ENCODE data around the gene OR2G6. TPM values are rescaled to one million over a fixed set of nuclear protein-coding genes. Genes with fewer than 3 reads are reported as not detected.
A peak's percentile ranks its signal among the peaks of the same experiment; 100 is the strongest.
"Not testable (repeated sequence)": the region's sequence is repeated elsewhere in the genome, so short reads cannot be mapped to it uniquely, and the experiment has no call there.

The OR2G6 gene
- total RNA-seq = not detected

DNA sequence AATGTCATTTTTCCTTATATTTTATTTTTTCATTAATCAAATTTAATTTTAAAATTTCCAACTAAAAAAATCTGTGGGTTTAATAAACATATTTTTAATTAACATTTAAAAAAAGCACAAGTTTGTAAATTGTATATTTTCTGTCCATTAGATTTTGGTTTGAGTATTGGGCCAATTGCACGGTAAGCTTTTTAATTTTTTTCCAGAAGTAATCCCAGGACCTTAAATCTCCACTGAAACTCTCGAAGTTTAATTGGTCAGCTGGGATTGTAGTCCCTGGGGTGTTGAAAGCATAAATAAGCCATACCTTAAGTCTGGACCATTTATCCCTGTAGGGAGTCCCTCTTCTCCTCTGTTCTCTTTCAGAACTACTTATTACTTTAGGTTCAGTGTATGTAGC, at the start of gene OR2G6:
TSS of gene OR2G6 (plus strand) at position 301 of the 400 bp plus-strand sequence. CDS start 13,574 bp downstream, outside the sequence.
- not testable (repeated sequence) for DNase-seq (ENCODE audit: low spot score in 2 of 2); H3K9me3 Mint-ChIP-seq; H3K27ac Mint-ChIP-seq; ATAC-seq; H3K36me3 Mint-ChIP-seq

GRCh38 chr1:248459117-248459516, 48.8 kb upstream of the OR2G6 start:
- not testable (repeated sequence) for DNase-seq (ENCODE audit: low spot score in 2 of 2)

DNA sequence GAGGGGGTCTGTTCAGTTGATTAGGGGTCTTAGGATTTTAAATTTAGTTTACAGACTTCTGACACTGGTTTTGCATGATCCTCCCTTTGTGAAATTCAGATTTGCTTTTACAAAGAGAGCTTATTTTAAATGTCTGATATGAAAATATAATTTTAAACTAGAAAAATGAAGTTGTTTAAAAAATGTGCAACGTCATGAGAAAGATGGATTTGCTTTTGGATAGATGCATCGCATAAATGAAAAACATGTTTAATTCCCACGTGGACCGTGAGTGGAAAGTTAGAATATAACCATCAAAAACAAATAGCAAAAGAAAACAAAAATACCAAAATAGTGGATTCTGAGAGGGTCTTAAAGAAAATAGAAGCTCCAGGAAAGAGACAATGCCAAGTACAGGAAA, 36.7 kb upstream of the OR2G6 start:
- DNase-seq (ENCODE audit: low spot score in 2 of 2) (no peak), ATAC-seq (no peak)
- Mint-ChIP-seq H3K36me3 (peaks cover 0 to 17% of the 10 kb centered on the region in 2 donors), H3K9me3 (peaks cover 8 to 11% of the 10 kb centered on the region in 2 donors), H3K27ac (no peak overlapping the region)

More at GRCh38 chr1:248459117-248459516, 48.8 kb upstream of the OR2G6 start:
- Mint-ChIP-seq H3K9me3 (peaks cover 7 to 13% of the 10 kb centered on the region in 2 donors), H3K36me3 (peaks cover 7 to 18% of the 10 kb centered on the region in 2 donors)
- ATAC-seq, H3K27ac Mint-ChIP-seq: not testable (repeated sequence)

GRCh38 chr1:248472111-248472510, 35.8 kb upstream of the OR2G6 start:
- not testable (repeated sequence) for ATAC-seq; H3K27ac Mint-ChIP-seq; H3K9me3 Mint-ChIP-seq; DNase-seq (ENCODE audit: low spot score in 2 of 2)
- H3K36me3 Mint-ChIP-seq = peaks cover 0 to 17% of the 10 kb centered on the region in 2 donors

- H3K9me3 Mint-ChIP-seq; DNase-seq (ENCODE audit: low spot score in 2 of 2): not testable (repeated sequence)
- peak within 1 kb of the TSS in 1 of 2 donors; percentile 24 for H3K27ac Mint-ChIP-seq
Observed at GRCh38 chr1:248473051-248473450, 34.8 kb upstream of the OR2G6 start, which contains the start of gene OR2T3. OR2T3 (plus strand) TSS chr1:248473351; CDS start chr1:248473351, 0 bp downstream.

GRCh38 chr1:248475660-248476059, 32.2 kb upstream of the OR2G6 start:
- DNase-seq (ENCODE audit: low spot score in 2 of 2) = not testable (repeated sequence)

More at GRCh38 chr1:248473051-248473450, 34.8 kb upstream of the OR2G6 start, which contains the start of gene OR2T3:
- H3K36me3 Mint-ChIP-seq, ATAC-seq: not testable (repeated sequence)

GRCh38 chr1:248481686-248482579, 25.9 kb upstream of the OR2G6 start:
- H3K27ac Mint-ChIP-seq = peak overlapping the region; percentile 47 to 85
- not testable (repeated sequence) for H3K9me3 Mint-ChIP-seq, H3K36me3 Mint-ChIP-seq
- ATAC-seq (peak; percentile 85 to 92), DNase-seq (ENCODE audit: low spot score in 2 of 2) (peak in 1 of 2 donors; percentile 26)

More at GRCh38 chr1:248475660-248476059, 32.2 kb upstream of the OR2G6 start:
- H3K36me3 Mint-ChIP-seq, H3K9me3 Mint-ChIP-seq, ATAC-seq, H3K27ac Mint-ChIP-seq: not testable (repeated sequence)

- not testable (repeated sequence) for DNase-seq (ENCODE audit: low spot score in 2 of 2); H3K27ac Mint-ChIP-seq; H3K9me3 Mint-ChIP-seq; H3K36me3 Mint-ChIP-seq; ATAC-seq
Observed at GRCh38 chr1:248488289-248488688, 19.6 kb upstream of the OR2G6 start, which contains the start of gene OR2T5. OR2T5 (plus strand) TSS chr1:248488589; CDS start chr1:248488589, 0 bp downstream.

DNA sequence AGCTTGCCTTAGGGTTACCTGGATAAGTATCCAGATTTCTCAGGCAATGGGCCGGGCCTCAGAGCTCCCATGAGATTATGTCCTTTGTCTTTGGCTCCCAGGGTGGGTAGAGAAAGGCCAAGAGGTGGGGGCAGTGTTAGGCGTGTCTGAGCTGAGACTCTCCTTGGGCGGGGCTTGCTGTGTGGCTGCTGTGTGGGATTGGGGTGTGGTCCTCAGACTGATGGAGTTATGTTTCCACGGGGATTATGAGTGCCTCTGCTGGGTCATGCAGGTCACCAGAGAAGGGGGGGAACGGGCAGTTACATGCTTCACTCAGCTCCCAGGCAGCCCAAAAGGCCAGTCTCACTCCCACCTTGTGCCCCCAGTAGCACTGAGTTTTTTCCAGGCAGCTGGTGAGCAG, 11.2 kb upstream of the OR2G6 start:
- H3K9me3 Mint-ChIP-seq; DNase-seq (ENCODE audit: low spot score in 2 of 2); ATAC-seq; H3K36me3 Mint-ChIP-seq; H3K27ac Mint-ChIP-seq: not testable (repeated sequence)

DNA sequence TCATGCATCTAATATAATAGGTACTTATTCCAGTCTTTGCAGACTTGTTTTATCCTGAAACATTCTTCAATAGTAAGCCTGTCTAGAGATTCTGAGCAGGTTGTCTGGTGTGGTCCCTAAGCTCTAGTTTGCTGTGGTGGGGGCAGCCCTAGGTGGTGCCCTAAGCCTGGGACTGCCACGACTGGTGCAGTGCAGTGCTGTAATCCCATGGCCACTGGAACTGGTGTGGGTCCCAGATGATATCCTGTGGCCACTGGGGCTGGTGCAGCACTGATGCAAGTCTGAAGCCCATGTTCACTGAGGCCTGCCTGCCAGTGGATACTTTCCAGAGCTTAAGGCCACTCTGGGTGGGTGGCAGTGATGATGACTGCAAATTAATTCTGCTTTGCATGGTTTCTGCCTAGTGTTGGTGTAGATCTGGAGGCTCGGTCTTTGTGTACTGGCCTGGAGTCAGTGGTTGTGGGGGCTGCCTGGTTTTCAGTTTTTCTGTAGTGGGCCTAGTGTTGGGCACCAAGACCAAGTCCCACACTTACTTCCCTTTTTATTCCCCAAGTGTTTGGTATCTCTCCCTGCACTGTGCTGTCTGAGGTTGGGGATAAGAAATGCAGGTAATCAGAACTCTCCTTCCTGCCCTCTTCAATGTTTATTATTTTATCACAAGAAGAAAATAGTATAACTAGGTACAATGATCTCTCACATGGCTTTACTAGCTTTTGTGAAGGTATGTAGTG, 7.4 kb upstream of the OR2G6 start:
- H3K36me3 Mint-ChIP-seq; ATAC-seq; H3K9me3 Mint-ChIP-seq; H3K27ac Mint-ChIP-seq; DNase-seq (ENCODE audit: low spot score in 2 of 2): not testable (repeated sequence)

DNA sequence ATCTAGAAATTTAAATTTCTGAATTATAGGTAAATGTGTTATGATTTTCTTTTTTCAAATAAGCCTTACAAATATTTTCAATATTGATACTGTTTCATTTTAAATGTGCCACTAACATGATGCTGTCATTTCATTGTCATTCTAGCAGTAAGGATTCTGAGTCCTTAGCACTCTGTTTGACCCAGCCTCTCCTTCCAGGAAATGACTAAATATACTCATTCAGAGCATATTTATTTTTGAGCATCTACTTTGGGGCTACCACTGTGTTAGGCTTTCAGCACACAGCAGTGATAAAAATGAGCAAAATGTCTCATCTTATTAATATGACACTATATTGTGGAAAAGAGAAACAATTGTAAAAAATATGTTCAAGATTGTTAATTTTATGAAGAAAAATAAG, 2.3 kb downstream of the OR2G6 start:
- not testable (repeated sequence) for H3K36me3 Mint-ChIP-seq; H3K27ac Mint-ChIP-seq; ATAC-seq; DNase-seq (ENCODE audit: low spot score in 2 of 2); H3K9me3 Mint-ChIP-seq

DNA sequence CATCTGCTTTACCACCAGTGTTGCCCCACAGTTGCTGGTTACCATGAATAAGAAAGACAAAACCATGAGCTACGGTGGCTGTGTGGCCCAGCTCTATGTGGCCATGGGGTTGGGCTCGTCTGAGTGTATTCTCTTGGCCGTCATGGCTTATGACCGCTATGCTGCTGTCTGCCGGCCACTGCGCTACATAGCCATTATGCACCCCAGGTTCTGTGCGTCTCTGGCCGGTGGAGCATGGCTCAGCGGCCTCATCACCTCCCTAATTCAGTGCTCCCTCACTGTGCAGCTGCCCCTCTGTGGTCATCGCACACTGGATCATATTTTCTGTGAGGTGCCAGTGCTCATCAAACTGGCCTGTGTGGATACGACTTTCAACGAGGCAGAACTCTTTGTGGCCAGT, 14.0 kb downstream of the OR2G6 start:
- H3K36me3 Mint-ChIP-seq = no peaks in the 10 kb centered on the region
- no peaks in the 10 kb centered on the region for H3K9me3 Mint-ChIP-seq
- DNase-seq (ENCODE audit: low spot score in 2 of 2) = no peak
- no peak for ATAC-seq
- H3K27ac Mint-ChIP-seq = no peak overlapping the region

DNA sequence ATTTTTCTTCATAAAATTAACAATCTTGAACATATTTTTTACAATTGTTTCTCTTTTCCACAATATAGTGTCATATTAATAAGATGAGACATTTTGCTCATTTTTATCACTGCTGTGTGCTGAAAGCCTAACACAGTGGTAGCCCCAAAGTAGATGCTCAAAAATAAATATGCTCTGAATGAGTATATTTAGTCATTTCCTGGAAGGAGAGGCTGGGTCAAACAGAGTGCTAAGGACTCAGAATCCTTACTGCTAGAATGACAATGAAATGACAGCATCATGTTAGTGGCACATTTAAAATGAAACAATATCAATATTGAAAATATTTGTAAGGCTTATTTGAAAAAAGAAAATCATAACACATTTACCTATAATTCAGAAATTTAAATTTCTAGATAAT, 29.6 kb downstream of the OR2G6 start:
- not testable (repeated sequence) for H3K36me3 Mint-ChIP-seq; H3K27ac Mint-ChIP-seq; DNase-seq (ENCODE audit: low spot score in 2 of 2); H3K9me3 Mint-ChIP-seq; ATAC-seq

DNA sequence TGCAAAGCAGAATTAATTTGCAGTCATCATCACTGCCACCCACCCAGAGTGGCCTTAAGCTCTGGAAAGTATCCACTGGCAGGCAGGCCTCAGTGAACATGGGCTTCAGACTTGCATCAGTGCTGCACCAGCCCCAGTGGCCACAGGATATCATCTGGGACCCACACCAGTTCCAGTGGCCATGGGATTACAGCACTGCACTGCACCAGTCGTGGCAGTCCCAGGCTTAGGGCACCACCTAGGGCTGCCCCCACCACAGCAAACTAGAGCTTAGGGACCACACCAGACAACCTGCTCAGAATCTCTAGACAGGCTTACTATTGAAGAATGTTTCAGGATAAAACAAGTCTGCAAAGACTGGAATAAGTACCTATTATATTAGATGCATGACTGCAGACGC, 39.5 kb downstream of the OR2G6 start:
- H3K27ac Mint-ChIP-seq; ATAC-seq; H3K36me3 Mint-ChIP-seq; DNase-seq (ENCODE audit: low spot score in 2 of 2); H3K9me3 Mint-ChIP-seq: not testable (repeated sequence)

- ATAC-seq; H3K9me3 Mint-ChIP-seq; DNase-seq (ENCODE audit: low spot score in 2 of 2); H3K27ac Mint-ChIP-seq; H3K36me3 Mint-ChIP-seq: not testable (repeated sequence)
Observed at GRCh38 chr1:248551027-248551426, 43.2 kb downstream of the OR2G6 start.

DNA sequence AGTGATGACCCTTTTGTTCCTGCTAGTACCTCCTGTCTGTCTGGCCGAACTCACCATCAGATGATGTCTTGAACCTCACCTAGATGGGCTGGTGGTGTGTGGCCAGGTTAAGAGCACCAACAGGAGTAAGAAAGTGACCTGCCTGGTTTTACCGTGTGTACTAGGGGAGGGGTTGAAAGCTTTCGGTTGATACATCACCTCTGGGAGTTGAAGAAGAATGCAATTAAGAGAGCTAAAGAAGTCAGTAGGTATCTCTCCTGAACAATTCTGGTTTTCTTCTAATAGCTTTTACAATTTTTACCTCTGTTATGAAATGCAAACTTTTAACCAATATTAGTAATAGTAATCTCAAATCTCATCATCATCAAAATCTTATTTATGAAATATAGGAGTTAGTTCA, 54.8 kb downstream of the OR2G6 start, which contains the start of gene OR2T29:
TSS of gene OR2T29 (minus strand) at position 101 of the 400 bp plus-strand sequence. CDS start 3,281 bp downstream, outside the sequence.
- H3K27ac Mint-ChIP-seq = not testable (repeated sequence)

More for the DNA sequence above, 54.8 kb downstream of the OR2G6 start, which contains the start of gene OR2T29:
- not testable (repeated sequence) for ATAC-seq; DNase-seq (ENCODE audit: low spot score in 2 of 2); H3K9me3 Mint-ChIP-seq; H3K36me3 Mint-ChIP-seq
